Caco-2 (cell line): ENCODE measurements around the gene EXOC6B. TPM values are rescaled to one million over a fixed set of nuclear protein-coding genes. Genes with fewer than 3 reads are reported as not detected.

ENCODE experiments used
- BruUV-seq: library from RNA; stranded (reverse); fragments of 400-500 nt; replicated peaks from 2 replicates; lab custom pipeline; 2021; lab: Mats Ljungman, UMichigan
- CTCF ChIA-PET: fragments of 300-600 bp; sonication (Branson Sonifier 250); formaldehyde crosslinking; loops from one replicate; lab custom pipeline; 2022; ENCODE audit warnings: antibody characterized with exemption; lab: Charles Lee
- POLR2A ChIA-PET: fragments of 300-600 bp; sonication (Branson Sonifier 250); formaldehyde crosslinking; loops from one replicate; lab custom pipeline; 2022; ENCODE audit warnings: antibody characterized with exemption; lab: Charles Lee
- DNase-seq, 2 experiments: peaks; one replicate each; pipeline versions ENCODE4 v3.0.0 to v3.0.0-alpha.2; 2020 to 2022
- H3K27me3 ChIP-seq: replicated peaks from 2 replicates; pipeline ENCODE4 v1.6.0; 2011; ENCODE audit warnings: low read length; ENCODE audit not compliant: control insufficient read depth, insufficient read depth
- H3K36me3 ChIP-seq: 2 replicates; pipeline ENCODE4 v1.5.1; 2011; ENCODE audit warnings: low read length; ENCODE audit not compliant: control insufficient read depth, insufficient read depth
- H3K4me1 ChIP-seq: fragments of 250-450 bp; sonication (Bioruptor Pico); 2 replicates; pipeline ENCODE4 v1.5.1; 2020; ENCODE audit warnings: mild to moderate bottlenecking
- H3K4me3 ChIP-seq: 2 replicates; pipeline ENCODE4 v1.5.1; 2011; ENCODE audit warnings: low read depth, mild to moderate bottlenecking, control low read depth, low read length
- H3K9me3 ChIP-seq: fragments of 250-450 bp; sonication (Bioruptor Pico); 2 replicates; pipeline ENCODE4 v1.5.1; 2020; ENCODE audit warnings: mild to moderate bottlenecking, moderate library complexity
- H3K27ac Mint-ChIP-seq: one replicate; pipeline ENCODE4 v1.8.0; 2022; ENCODE audit warnings: mixed read lengths; ENCODE audit not compliant: unreplicated experiment
- H3K27me3 Mint-ChIP-seq: one replicate; pipeline ENCODE4 v1.8.0; 2022; ENCODE audit warnings: mixed read lengths; ENCODE audit not compliant: insufficient read depth, unreplicated experiment
- H3K36me3 Mint-ChIP-seq: one replicate; pipeline ENCODE4 v1.8.0; 2022; ENCODE audit warnings: mild to moderate bottlenecking, mixed read lengths; ENCODE audit not compliant: insufficient read depth, unreplicated experiment
- H3K4me1 Mint-ChIP-seq: one replicate; pipeline ENCODE4 v1.8.0; 2022; ENCODE audit warnings: low read depth, mixed read lengths; ENCODE audit not compliant: unreplicated experiment
- H3K4me3 Mint-ChIP-seq: one replicate; pipeline ENCODE4 v1.8.0; 2022; ENCODE audit warnings: mild to moderate bottlenecking, moderate library complexity, mixed read lengths; ENCODE audit not compliant: unreplicated experiment
- H3K9me3 Mint-ChIP-seq: one replicate; pipeline ENCODE4 v1.8.0; 2022; ENCODE audit warnings: mixed read lengths; ENCODE audit not compliant: unreplicated experiment
- CTCF ChIP-seq, 2 experiments: fragments of 200-600 bp in 1 of 2; IDR thresholded peaks; 1 replicate in 1 of 2; 2 replicates in 1 of 2; pipeline versions ENCODE4 v1.5.1 to v1.8.0; 2011 to 2022; ENCODE audit warnings: antibody characterized with exemption in 1 of 2, control low read depth in 1 of 2, inconsistent platforms in 1 of 2, low read depth in 1 of 2, low read length in 1 of 2, mild to moderate bottlenecking in 1 of 2, moderate library complexity in 1 of 2; ENCODE audit not compliant: insufficient read depth in 1 of 2, severe bottlenecking in 1 of 2, unreplicated experiment in 1 of 2
- intact Hi-C: fragments of 100-400 bp; cut with micrococcal nuclease; formaldehyde crosslinking; loops from one replicate; pipeline ENCODE4 v1.10.0; 2022; ENCODE audit not compliant: unreplicated experiment
- total RNA-seq: library from RNA; stranded (reverse); gene quantifications from 2 replicates; pipeline ENCODE4 v1.2.3, GENCODE V29; 2022

The EXOC6B gene
- total RNA-seq, 1 experiment from 2014 or later, result 36.1 TPM

GRCh38 chr2:72278046-72278445 is 547.8 kb downstream of the EXOC6B start:
- ChIA-PET POLR2A (no interaction called here), CTCF (no interaction called here)
- H3K4me3 Mint-ChIP-seq, result no peak overlapping the region
- no peak overlapping the region for H3K4me3 ChIP-seq
- H3K9me3 ChIP-seq, result no peaks in the 10 kb centered on the region
- H3K4me1 ChIP-seq, result peaks cover 11% of the 10 kb centered on the region
- no peak for DNase-seq
- H3K27me3 Mint-ChIP-seq, result no peaks in the 10 kb centered on the region
- intact Hi-C loops, result no loop called here
- no peak for TF ChIP-seq CTCF (IDR thresholded peaks at IDR 0.05; ENCODE audit: insufficient read depth in 1 of 2, low read depth in 1 of 2, low read length in 1 of 2, severe bottlenecking in 1 of 2, unreplicated experiment in 1 of 2)
- peaks cover 19% of the 10 kb centered on the region for H3K4me1 Mint-ChIP-seq
- H3K27me3 ChIP-seq, result no peaks in the 10 kb centered on the region
- no peaks in the 10 kb centered on the region for H3K9me3 Mint-ChIP-seq
- H3K36me3 Mint-ChIP-seq, result no peaks in the 10 kb centered on the region
- BruUV-seq, result no TSS peak
- H3K36me3 ChIP-seq, result no peaks in the 10 kb centered on the region
- no peak overlapping the region for H3K27ac Mint-ChIP-seq

GRCh38 chr2:72276876-72277275 is 549.0 kb downstream of the EXOC6B start:
- H3K27me3 Mint-ChIP-seq, result no peaks in the 10 kb centered on the region
- H3K36me3 Mint-ChIP-seq, result no peaks in the 10 kb centered on the region

GRCh38 chr2:72276356-72276755 is 549.5 kb downstream of the EXOC6B start:
- Histone ChIP-seq H3K4me3 (no peak overlapping the region), H3K36me3 (no peaks in the 10 kb centered on the region), H3K27me3 (no peaks in the 10 kb centered on the region), H3K9me3 (no peaks in the 10 kb centered on the region), H3K4me1 (peaks cover 11% of the 10 kb centered on the region)
- ChIA-PET POLR2A (no interaction called here), CTCF (no interaction called here)
- Mint-ChIP-seq H3K4me3 (no peak overlapping the region), H3K27ac (no peak overlapping the region), H3K27me3 (no peaks in the 10 kb centered on the region), H3K4me1 (peaks cover 18% of the 10 kb centered on the region), H3K36me3 (no peaks in the 10 kb centered on the region), H3K9me3 (no peaks in the 10 kb centered on the region)
- intact Hi-C loops, result no loop called here
- DNase-seq, result no peak
- BruUV-seq, result no TSS peak
- no peak for TF ChIP-seq CTCF (IDR thresholded peaks at IDR 0.05; ENCODE audit: insufficient read depth in 1 of 2, low read depth in 1 of 2, low read length in 1 of 2, severe bottlenecking in 1 of 2, unreplicated experiment in 1 of 2)

More at GRCh38 chr2:72276876-72277275, 549.0 kb downstream of the EXOC6B start:
- POLR2A ChIA-PET, result no interaction called here
- BruUV-seq, result no TSS peak
- no peaks in the 10 kb centered on the region for H3K9me3 Mint-ChIP-seq
- CTCF ChIA-PET, result no interaction called here
- no peak overlapping the region for H3K4me3 Mint-ChIP-seq
- peaks cover 11% of the 10 kb centered on the region for H3K4me1 ChIP-seq
- intact Hi-C loops, result no loop called here
- H3K27ac Mint-ChIP-seq, result no peak overlapping the region
- no peaks in the 10 kb centered on the region for H3K27me3 ChIP-seq
- H3K4me1 Mint-ChIP-seq, result peaks cover 18% of the 10 kb centered on the region
- no peak for DNase-seq
- TF ChIP-seq CTCF (IDR thresholded peaks at IDR 0.05; ENCODE audit: insufficient read depth in 1 of 2, low read depth in 1 of 2, low read length in 1 of 2, severe bottlenecking in 1 of 2, unreplicated experiment in 1 of 2), result no peak
- H3K36me3 ChIP-seq, result no peaks in the 10 kb centered on the region
- H3K4me3 ChIP-seq, result no peak overlapping the region
- H3K9me3 ChIP-seq, result no peaks in the 10 kb centered on the region
